Breast epithelium (tissue), 4 donors: ENCODE measurements around the gene L3MBTL3. TPM values are rescaled to one million over a fixed set of nuclear protein-coding genes. Genes with fewer than 3 reads are reported as not detected.

Source experiments
- DNase-seq, 2 donors: peaks; one replicate each; pipeline ENCODE4 v3.0.0-alpha.2; 2019; ENCODE audit warnings: low spot score in 2 of 2
- H3K27ac ChIP-seq, 2 donors: fragments of 200-600 bp; sonication (generic) in 1 of 2; one replicate each; pipeline ENCODE4 v1.5.1; 2016 to 2019; ENCODE audit warnings: mild to moderate bottlenecking in 1 of 2
- H3K27me3 ChIP-seq, 2 donors: fragments of 200-600 bp; sonication (generic) in 1 of 2; one replicate each; pipeline versions ENCODE4 v1.5.1 to v1.6.0; 2017 to 2019; ENCODE audit warnings: control low read depth in 1 of 2, mild to moderate bottlenecking in 1 of 2
- H3K36me3 ChIP-seq: fragments of 200-600 bp; one replicate; pipeline ENCODE4 v1.5.1; 2019
- H3K4me1 ChIP-seq, 2 donors: fragments of 200-600 bp; sonication (generic); one replicate each; pipeline ENCODE4 v1.5.1; 2016 to 2019; ENCODE audit warnings: control low read depth in 1 of 2
- H3K4me3 ChIP-seq, 3 donors: fragments of 200-600 bp; sonication (generic); 1 replicate in 2 of 3; 2 replicates in 1 of 3; pipeline ENCODE4 v1.5.1; 2016 to 2019; ENCODE audit warnings: mild to moderate bottlenecking in 3 of 3, moderate library complexity in 2 of 3
- H3K9me3 ChIP-seq, 2 donors: fragments of 200-600 bp; sonication (generic) in 1 of 2; one replicate each; pipeline ENCODE4 v1.5.1; 2016 to 2019; ENCODE audit warnings: control low read depth in 1 of 2
- POLR2A ChIP-seq: fragments of 450-650 bp; IDR thresholded peaks from one replicate; pipeline ENCODE4 v1.6.1; 2016; ENCODE audit warnings: antibody characterized with exemption, mild to moderate bottlenecking, moderate library complexity
- POLR2AphosphoS5 ChIP-seq, 3 donors: sonication (generic); formaldehyde crosslinking; IDR thresholded peaks; one replicate each; pipeline ENCODE4 v1.6.1; 2017; ENCODE audit warnings: antibody characterized with exemption in 3 of 3
- intact Hi-C: fragments of 100-400 bp; cut with DNase I; formaldehyde crosslinking; loops from one replicate; pipeline ENCODE4 v1.15.1; 2023; ENCODE audit warnings: low total_unique reads
- total RNA-seq, 3 donors: library from RNA; depleted of rRNA; stranded (reverse); fragments of >200 nt; gene quantifications; one replicate each; pipeline ENCODE4 v1.1.0, GENCODE V29; 2016
- TF ChIP-seq, protein P1 (sequence below), 3 donors: fragments of 450-650 bp; IDR thresholded peaks; one replicate each; pipeline ENCODE4 v1.5.1; 2016 to 2017; ENCODE audit warnings: antibody characterized with exemption in 3 of 3, mild to moderate bottlenecking in 3 of 3, moderate library complexity in 3 of 3

L3MBTL3 gene
- total RNA-seq, 3 donors from 2014 or later = 7.4 to 16.7 (median 9.7) TPM

DNA sequence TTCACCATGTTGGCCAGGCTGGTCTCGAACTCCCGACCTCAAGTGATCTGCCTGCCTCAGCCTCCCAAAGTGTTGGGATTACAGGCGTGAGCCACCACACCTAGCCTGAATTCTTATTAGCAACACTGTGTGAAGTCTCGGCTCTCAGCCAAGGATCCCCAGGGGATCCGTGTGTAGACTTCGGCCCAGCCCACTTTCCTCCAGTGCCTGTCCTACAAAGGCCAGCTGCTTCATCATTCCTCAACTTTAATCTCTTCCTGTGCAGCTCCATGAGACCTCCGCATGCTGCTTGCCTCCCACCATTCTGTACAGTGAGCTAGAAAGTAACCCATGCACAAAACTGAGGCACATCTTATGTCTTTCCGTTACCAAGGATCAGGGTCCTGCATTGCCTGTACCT is 132.5 kb downstream of the L3MBTL3 start:
- intact Hi-C loops = no loop called here
- no peaks in the 10 kb centered on the region for H3K36me3 ChIP-seq

DNA sequence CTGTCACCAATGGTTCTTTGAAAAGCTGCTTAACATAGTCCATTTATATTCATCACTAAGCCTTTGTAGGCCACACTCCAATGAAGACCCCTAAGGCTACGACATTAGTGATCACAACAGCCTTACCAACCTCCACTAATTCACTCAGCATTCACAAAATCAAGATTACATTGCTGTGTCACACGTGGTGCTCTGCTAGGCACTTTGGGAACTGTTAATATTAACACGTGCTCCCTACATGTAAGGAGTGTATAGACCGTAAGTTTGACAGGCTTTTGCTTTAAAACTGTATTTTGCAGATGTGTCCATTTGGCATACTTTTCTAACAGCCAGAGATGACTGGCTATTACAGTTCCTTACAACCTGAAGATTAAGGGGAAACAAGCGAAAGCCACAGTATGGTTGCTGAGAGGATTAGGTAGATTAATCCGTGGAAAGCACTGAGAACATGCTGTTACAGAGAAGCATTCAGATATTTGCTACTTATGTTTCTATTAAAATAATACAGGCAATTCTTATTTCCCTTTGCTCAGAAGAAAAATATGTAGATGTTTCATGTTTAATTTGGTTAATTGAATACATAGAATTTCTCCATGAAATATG is 134.6 kb downstream of the L3MBTL3 start:
- Histone ChIP-seq H3K27me3 (no peaks in the 10 kb centered on the region), H3K4me3 (no peak overlapping the region), H3K36me3 (no peaks in the 10 kb centered on the region), H3K27ac (no peak overlapping the region), H3K9me3 (no peaks in the 10 kb centered on the region), H3K4me1 (no peaks in the 10 kb centered on the region)
- intact Hi-C loops = no loop called here
- no peak for DNase-seq
- TF ChIP-seq, protein P1, sequence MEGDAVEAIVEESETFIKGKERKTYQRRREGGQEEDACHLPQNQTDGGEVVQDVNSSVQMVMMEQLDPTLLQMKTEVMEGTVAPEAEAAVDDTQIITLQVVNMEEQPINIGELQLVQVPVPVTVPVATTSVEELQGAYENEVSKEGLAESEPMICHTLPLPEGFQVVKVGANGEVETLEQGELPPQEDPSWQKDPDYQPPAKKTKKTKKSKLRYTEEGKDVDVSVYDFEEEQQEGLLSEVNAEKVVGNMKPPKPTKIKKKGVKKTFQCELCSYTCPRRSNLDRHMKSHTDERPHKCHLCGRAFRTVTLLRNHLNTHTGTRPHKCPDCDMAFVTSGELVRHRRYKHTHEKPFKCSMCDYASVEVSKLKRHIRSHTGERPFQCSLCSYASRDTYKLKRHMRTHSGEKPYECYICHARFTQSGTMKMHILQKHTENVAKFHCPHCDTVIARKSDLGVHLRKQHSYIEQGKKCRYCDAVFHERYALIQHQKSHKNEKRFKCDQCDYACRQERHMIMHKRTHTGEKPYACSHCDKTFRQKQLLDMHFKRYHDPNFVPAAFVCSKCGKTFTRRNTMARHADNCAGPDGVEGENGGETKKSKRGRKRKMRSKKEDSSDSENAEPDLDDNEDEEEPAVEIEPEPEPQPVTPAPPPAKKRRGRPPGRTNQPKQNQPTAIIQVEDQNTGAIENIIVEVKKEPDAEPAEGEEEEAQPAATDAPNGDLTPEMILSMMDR (IDR thresholded peaks at IDR 0.05) = no peak
- TF ChIP-seq POLR2AphosphoS5 (IDR thresholded peaks at IDR 0.05) = no peak
- TF ChIP-seq POLR2A = no peak

More for the DNA sequence above, 132.5 kb downstream of the L3MBTL3 start:
- Histone ChIP-seq H3K4me3 (no peak overlapping the region), H3K9me3 (no peaks in the 10 kb centered on the region), H3K27ac (no peak overlapping the region), H3K27me3 (no peaks in the 10 kb centered on the region), H3K4me1 (no peaks in the 10 kb centered on the region)
- TF ChIP-seq POLR2AphosphoS5 (IDR thresholded peaks at IDR 0.05) (no peak), POLR2A (no peak)
- TF ChIP-seq, protein P1 (IDR thresholded peaks at IDR 0.05) = no peak
- DNase-seq = no peak

DNA sequence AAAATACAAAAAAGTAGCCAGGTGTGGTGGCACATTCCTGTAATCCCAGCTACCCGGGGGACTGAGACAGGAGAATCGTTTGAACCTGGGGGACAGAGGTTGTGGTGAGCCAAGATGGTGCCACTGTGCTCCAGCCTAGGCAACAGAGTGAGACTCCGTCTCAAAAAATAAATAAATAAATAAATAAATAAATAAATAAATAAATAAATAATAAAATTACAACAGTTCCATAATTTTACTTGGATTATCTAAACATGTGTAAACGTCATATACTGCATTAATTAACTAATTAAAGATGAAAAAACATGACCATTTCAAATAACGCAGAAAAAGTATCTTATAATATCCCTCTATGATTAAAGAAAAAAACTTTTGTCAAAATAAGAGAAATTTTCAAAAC is 138.5 kb downstream of the L3MBTL3 start:
- TF ChIP-seq, protein P1 (IDR thresholded peaks at IDR 0.05) = no peak
- TF ChIP-seq POLR2A (no peak), POLR2AphosphoS5 (IDR thresholded peaks at IDR 0.05) (no peak)
- Histone ChIP-seq H3K4me1 (no peaks in the 10 kb centered on the region), H3K4me3 (no peak overlapping the region), H3K27me3 (no peaks in the 10 kb centered on the region), H3K9me3 (no peaks in the 10 kb centered on the region), H3K36me3 (no peaks in the 10 kb centered on the region), H3K27ac (no peak overlapping the region)
- DNase-seq = no peak
- intact Hi-C loops = loop anchor here (2.0 kb wide), 1 partner anchor 42 kb away; no protein-coding TSS in a partner anchor

DNA sequence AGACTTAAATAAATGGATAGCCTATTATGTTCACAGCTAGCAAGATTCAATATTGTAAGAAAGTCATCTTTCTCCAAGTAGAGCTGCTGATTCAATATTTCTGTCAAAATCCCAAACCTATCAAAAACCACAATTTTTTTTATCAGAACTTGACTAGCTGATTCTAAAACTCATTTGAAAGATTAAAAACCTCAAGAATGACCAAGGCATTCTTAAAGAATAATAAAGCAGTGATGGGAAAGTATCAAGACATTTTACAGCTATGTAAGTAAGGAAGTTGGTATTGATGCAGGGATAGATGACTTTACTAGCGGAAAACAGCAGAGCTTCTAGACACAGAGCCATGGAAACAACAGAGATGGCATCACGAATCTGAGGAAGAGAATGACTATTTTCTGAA is 139.7 kb downstream of the L3MBTL3 start:
- intact Hi-C loops = no loop called here
- TF ChIP-seq POLR2AphosphoS5 (IDR thresholded peaks at IDR 0.05) (no peak), POLR2A (no peak)
- TF ChIP-seq, protein P1 (IDR thresholded peaks at IDR 0.05) = no peak
- H3K4me3 ChIP-seq = no peak overlapping the region
- no peak for DNase-seq
- H3K27me3 ChIP-seq = no peaks in the 10 kb centered on the region
- no peaks in the 10 kb centered on the region for H3K4me1 ChIP-seq
- H3K27ac ChIP-seq = no peak overlapping the region
- no peaks in the 10 kb centered on the region for H3K9me3 ChIP-seq
- H3K36me3 ChIP-seq = no peaks in the 10 kb centered on the region

GRCh38 chr6:130158548-130158947 is 140.2 kb downstream of the L3MBTL3 start:
- Histone ChIP-seq H3K4me1 (no peaks in the 10 kb centered on the region), H3K4me3 (no peak overlapping the region), H3K27ac (no peak overlapping the region), H3K27me3 (no peaks in the 10 kb centered on the region), H3K36me3 (no peaks in the 10 kb centered on the region), H3K9me3 (no peaks in the 10 kb centered on the region)
- TF ChIP-seq POLR2AphosphoS5 (IDR thresholded peaks at IDR 0.05) = no peak
- no peak for TF ChIP-seq POLR2A
- TF ChIP-seq, protein P1 (IDR thresholded peaks at IDR 0.05) = no peak
- no peak for DNase-seq
- intact Hi-C loops = no loop called here
